Measurements from ENCODE around the gene CILP2. TPM values are rescaled to one million over a fixed set of nuclear protein-coding genes. Genes with fewer than 3 reads are reported as not detected.
A peak's percentile ranks its signal among the peaks of the same experiment; 100 is the strongest.

CILP2 gene
- total and polyA plus RNA-seq, 9 of the 15 experiments (the other 6 are each of a cell fraction or from before 2014, with no cell fraction given) = 0.04 to 0.35 (median 0.05) TPM; not detected in 2

- DNase-seq (ENCODE audit: extremely low read depth in 1 of 4, low spot score in 3 of 4) = peak in 1 of 4 experiments; percentile 24
- no peak overlapping the region for H2AFZ ChIP-seq (ENCODE audit: low read depth, low read length)
- H3K4me1 ChIP-seq (replicated peaks in 1 of 2; ENCODE audit: control insufficient read depth in 2 of 2, insufficient read depth in 2 of 2, low read length in 2 of 2) = peaks cover 4 to 31% of the 10 kb centered on the region in 2 experiments; a peak in 4 of 5 replicates
- H3K27ac ChIP-seq (ENCODE audit: extremely low read depth, low read depth, low read length) = peak overlapping the region; percentile 86; the same call in 2 of the 3 replicates
- no peaks in the 10 kb centered on the region; the same call in none of the 2 replicates for H3K9me3 ChIP-seq (replicated peaks; ENCODE audit: control insufficient read depth, insufficient read depth, low read depth, low read length)
- no peaks in the 10 kb centered on the region for H3K27me3 ChIP-seq (ENCODE audit: control insufficient read depth in 2 of 2, insufficient read depth in 2 of 2, low read length in 2 of 2)
- no peak for FAIRE-seq
- peak overlapping the region; percentile 97 for H3K4me2 ChIP-seq (ENCODE audit: insufficient read depth, low read length)
- no peaks in the 10 kb centered on the region for H3K9me1 ChIP-seq (ENCODE audit: control insufficient read depth, insufficient read depth, low read length)
- H3K9ac ChIP-seq (ENCODE audit: insufficient read depth in 1 of 2, low read depth in 2 of 2, low read length in 2 of 2) = peak overlapping the region; percentile 84 to 88
- no peak for ATAC-seq
- ChIA-PET CTCF (ENCODE audit: low intra/inter-chr PET ratio) (no interaction called here), POLR2A (interaction anchor here (0.6 kb wide), 1 partner anchor 331 kb away, joined by 3 read pairs; no protein-coding TSS in a partner anchor)
- peaks cover 63% of the 10 kb centered on the region for H3K79me2 ChIP-seq (ENCODE audit: control insufficient read depth, insufficient read depth, low read length)
- TSS peak; percentile 77 for BruUV-seq (replicated peaks)
- in situ Hi-C loops (cut with MboI) = no loop called here
- H4K20me1 ChIP-seq (replicated peaks; ENCODE audit: control insufficient read depth, insufficient read depth, low read length) = peaks cover 3% of the 10 kb centered on the region; the same call in 1 of the 2 replicates
- H3K36me3 ChIP-seq (ENCODE audit: control insufficient read depth, insufficient read depth, low read length) = peaks cover 29% of the 10 kb centered on the region
- no peak for TF ChIP-seq SAP30 (IDR thresholded peaks at IDR 0.05; ENCODE audit: borderline replicate concordance, insufficient read depth, low read depth, low read length, poor library complexity, severe bottlenecking)
- TF ChIP-seq FOXA1 (IDR thresholded peaks at IDR 0.05; ENCODE audit: borderline replicate concordance) = no peak
- TF ChIP-seq ZNF121 (CRISPR knock-in tag; conservative IDR thresholded peaks at IDR 0.05) = peak; percentile 74
- no peak for TF ChIP-seq ZBTB12 (CRISPR knock-in tag; IDR thresholded peaks at IDR 0.05)
- no peak for TF ChIP-seq SETDB1 (IDR thresholded peaks at IDR 0.05; ENCODE audit: low read length)
- WGBS (ENCODE audit: insufficient coverage, low coverage, missing lambda C conversion rate) = 35% methylated on average over 10 of the region's 10 CpGs
- intact Hi-C loops (cut with micrococcal nuclease) = no loop called here
- H3K4me3 ChIP-seq = peak overlapping the region; percentile 90
Measured at GRCh38 chr19:19517235-19517619, 20.8 kb upstream of the CILP2 start.

Measured in K562 (cell line).